SU-DHL-6 (cell line): ENCODE data around the gene TCF12.

ENCODE experiments used
- CTCF ChIP-seq: fragments of 200-600 bp; sonication (generic); IDR thresholded peaks from one replicate; pipeline ENCODE4 v1.5.1; 2017; ENCODE audit warnings: antibody characterized with exemption, mild to moderate bottlenecking, low read length, moderate library complexity; ENCODE audit not compliant: insufficient read depth, poor library complexity, severe bottlenecking
- EZH2phosphoT487 ChIP-seq: fragments of 200-600 bp; sonication (generic), shearing (Covaris generic); conservative IDR thresholded peaks from 2 replicates; pipeline ENCODE4 v1.6.1; 2018; ENCODE audit warnings: mild to moderate bottlenecking, antibody characterized with exemption, low read length, moderate library complexity, mixed read lengths

GRCh38 chr15:57314221-57314620 is 395.8 kb downstream of the TCF12 start:
- TF ChIP-seq CTCF, result no peak
- TF ChIP-seq EZH2phosphoT487, result no peak
